ENCODE data around the gene DUSP11.

DNA sequence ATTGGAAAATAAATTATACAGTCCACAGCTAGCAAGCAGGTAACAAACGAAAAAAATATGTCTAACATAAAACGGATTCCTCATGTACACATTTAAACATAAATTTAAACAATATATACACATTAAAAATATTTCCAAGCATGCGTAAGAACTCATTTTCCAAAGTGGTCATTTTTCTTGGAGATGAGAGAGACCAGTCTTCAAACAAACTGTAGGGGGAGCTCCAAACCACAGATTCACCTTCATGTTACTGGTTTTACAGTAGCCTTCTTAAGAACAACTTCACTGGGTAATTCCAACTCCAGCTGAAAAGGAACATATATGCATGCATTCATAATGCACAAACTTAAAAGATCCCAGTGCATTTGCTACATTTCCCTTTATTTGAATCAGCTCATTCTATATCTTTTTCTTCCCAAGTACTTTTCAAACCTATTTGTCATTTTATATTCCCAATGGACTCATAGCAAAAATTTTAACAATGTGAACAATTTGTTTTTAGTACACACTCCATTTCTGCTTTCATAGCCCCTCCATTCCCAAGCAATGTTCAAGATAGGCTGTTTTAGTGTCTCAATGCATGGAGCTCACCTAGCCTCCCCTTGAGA is 44.1 kb upstream of the DUSP11 start:
- TF ChIP-seq, protein P1, sequence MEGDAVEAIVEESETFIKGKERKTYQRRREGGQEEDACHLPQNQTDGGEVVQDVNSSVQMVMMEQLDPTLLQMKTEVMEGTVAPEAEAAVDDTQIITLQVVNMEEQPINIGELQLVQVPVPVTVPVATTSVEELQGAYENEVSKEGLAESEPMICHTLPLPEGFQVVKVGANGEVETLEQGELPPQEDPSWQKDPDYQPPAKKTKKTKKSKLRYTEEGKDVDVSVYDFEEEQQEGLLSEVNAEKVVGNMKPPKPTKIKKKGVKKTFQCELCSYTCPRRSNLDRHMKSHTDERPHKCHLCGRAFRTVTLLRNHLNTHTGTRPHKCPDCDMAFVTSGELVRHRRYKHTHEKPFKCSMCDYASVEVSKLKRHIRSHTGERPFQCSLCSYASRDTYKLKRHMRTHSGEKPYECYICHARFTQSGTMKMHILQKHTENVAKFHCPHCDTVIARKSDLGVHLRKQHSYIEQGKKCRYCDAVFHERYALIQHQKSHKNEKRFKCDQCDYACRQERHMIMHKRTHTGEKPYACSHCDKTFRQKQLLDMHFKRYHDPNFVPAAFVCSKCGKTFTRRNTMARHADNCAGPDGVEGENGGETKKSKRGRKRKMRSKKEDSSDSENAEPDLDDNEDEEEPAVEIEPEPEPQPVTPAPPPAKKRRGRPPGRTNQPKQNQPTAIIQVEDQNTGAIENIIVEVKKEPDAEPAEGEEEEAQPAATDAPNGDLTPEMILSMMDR (IDR thresholded peaks at IDR 0.05 in 2 of 3, conservative IDR thresholded peaks at IDR 0.05 in 1 of 3; ENCODE audit: insufficient read depth in 2 of 3, low read depth in 1 of 3, low read length in 3 of 3) = peak; percentile 51 to 93 (median 78)
- TF ChIP-seq RUNX1 (IDR thresholded peaks at IDR 0.05; ENCODE audit: low read depth) = no peak
- TF ChIP-seq HCFC1 (IDR thresholded peaks at IDR 0.05; ENCODE audit: low read depth, low read length) = no peak
- TF ChIP-seq POLR2A (conservative IDR thresholded peaks at IDR 0.05) = no peak
- TF ChIP-seq NFRKB (IDR thresholded peaks at IDR 0.05; ENCODE audit: low read depth) = no peak
- no peak for TF ChIP-seq TEAD4 (IDR thresholded peaks at IDR 0.05; ENCODE audit: low read length)
- no peak for TF ChIP-seq TEAD4 (CRISPR knock-in tag; IDR thresholded peaks at IDR 0.05; ENCODE audit: borderline replicate concordance)
- TF ChIP-seq, protein P2, sequence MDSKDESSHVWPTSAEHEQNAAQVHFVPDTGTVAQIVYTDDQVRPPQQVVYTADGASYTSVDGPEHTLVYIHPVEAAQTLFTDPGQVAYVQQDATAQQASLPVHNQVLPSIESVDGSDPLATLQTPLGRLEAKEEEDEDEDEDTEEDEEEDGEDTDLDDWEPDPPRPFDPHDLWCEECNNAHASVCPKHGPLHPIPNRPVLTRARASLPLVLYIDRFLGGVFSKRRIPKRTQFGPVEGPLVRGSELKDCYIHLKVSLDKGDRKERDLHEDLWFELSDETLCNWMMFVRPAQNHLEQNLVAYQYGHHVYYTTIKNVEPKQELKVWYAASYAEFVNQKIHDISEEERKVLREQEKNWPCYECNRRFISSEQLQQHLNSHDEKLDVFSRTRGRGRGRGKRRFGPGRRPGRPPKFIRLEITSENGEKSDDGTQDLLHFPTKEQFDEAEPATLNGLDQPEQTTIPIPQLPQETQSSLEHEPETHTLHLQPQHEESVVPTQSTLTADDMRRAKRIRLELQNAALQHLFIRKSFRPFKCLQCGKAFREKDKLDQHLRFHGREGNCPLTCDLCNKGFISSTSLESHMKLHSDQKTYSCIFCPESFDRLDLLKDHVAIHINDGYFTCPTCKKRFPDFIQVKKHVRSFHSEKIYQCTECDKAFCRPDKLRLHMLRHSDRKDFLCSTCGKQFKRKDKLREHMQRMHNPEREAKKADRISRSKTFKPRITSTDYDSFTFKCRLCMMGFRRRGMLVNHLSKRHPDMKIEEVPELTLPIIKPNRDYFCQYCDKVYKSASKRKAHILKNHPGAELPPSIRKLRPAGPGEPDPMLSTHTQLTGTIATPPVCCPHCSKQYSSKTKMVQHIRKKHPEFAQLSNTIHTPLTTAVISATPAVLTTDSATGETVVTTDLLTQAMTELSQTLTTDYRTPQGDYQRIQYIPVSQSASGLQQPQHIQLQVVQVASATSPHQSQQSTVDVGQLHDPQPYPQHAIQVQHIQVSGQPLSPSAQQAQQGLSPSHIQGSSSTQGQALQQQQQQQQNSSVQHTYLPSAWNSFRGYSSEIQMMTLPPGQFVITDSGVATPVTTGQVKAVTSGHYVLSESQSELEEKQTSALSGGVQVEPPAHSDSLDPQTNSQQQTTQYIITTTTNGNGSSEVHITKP (IDR thresholded peaks at IDR 0.05; ENCODE audit: partially characterized antibody) = no peak
- no peak for TF ChIP-seq SP1 (CRISPR knock-in tag; IDR thresholded peaks at IDR 0.05)
- TF ChIP-seq FOXJ3 (CRISPR knock-in tag; IDR thresholded peaks at IDR 0.05) = no peak
- TF ChIP-seq ZNF140 (CRISPR knock-in tag; IDR thresholded peaks at IDR 0.05) = no peak
- TF ChIP-seq MAFK (IDR thresholded peaks at IDR 0.05; ENCODE audit: low read length) = no peak
- TF ChIP-seq HDAC3 (IDR thresholded peaks at IDR 0.05; ENCODE audit: borderline replicate concordance, partially characterized antibody) = no peak
- no peak for TF ChIP-seq CHD2 (IDR thresholded peaks at IDR 0.05; ENCODE audit: low read depth, low read length)
- no peak for TF ChIP-seq IRF2 (CRISPR knock-in tag; IDR thresholded peaks at IDR 0.05)
